Measurements from ENCODE around the gene LTF.
"Not testable (repeated sequence)": the region's sequence is repeated elsewhere in the genome, so short reads cannot be mapped to it uniquely, and the experiment has no call there.

The LTF gene

GRCh38 chr3:46395210-46395661 is 69.5 kb downstream of the LTF start:
- H3K4me3 ChIP-seq (replicated peaks in 1 of 2; ENCODE audit: low read depth in 2 of 2, low read length in 2 of 2): no peak overlapping the region
- peak; percentile 33 for TF ChIP-seq CTCF (IDR thresholded peaks at IDR 0.05; ENCODE audit: low read depth, low read length)
- DNase-seq (ENCODE audit: low read depth in 2 of 2): peak; percentile 23 to 76

DNA sequence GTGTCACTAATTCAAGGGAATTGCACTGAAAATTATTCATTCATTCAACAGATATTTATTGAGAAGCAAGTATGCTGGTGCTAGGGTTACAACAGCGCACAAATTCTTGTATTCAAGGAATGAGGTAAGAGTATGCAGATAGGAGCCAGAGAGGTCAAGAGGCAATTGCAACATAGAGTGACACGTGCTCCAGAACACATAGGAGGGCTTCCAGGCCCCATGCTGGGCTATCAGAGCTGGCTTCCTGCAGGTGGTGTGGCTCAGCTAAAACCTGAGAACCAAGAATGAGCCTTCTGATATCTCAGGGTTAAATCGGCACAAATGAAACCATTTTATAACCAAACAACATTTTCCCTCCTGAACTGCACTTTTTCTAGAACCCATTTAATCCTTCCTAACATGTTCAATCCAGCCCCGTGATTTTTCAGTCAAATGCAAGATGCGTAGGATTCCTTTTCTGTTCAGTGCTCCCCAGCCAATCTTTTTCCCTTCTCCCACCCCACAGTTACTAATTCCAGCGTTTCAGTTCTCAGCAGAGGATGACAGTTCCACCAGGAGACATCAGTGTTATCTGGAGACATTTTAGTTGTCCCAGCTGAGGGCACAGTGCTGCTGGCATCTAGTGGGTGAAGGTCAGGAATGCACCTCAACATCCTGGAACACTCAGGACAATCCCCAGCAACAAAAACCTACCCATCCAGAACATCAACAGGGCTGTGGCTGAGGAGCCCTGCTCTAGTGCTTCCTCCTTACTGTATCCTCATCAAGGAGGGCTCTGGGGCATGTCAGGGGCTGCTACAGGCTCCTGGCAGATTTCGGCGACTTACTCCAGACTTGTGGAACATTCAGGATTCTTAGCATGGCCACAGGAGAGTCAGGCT is 70.9 kb downstream of the LTF start:
- no peak overlapping the region for H3K4me3 ChIP-seq (replicated peaks in 1 of 2; ENCODE audit: low read depth in 2 of 2, low read length in 2 of 2)
- DNase-seq (ENCODE audit: low read depth in 2 of 2): peak; percentile 16 to 21
- no peak for TF ChIP-seq CTCF (IDR thresholded peaks at IDR 0.05; ENCODE audit: low read depth, low read length)

GRCh38 chr3:46393011-46393410 is 71.7 kb downstream of the LTF start:
- TF ChIP-seq CTCF (IDR thresholded peaks at IDR 0.05; ENCODE audit: low read depth, low read length): no peak
- H3K4me3 ChIP-seq (replicated peaks in 1 of 2; ENCODE audit: low read depth in 2 of 2, low read length in 2 of 2): no peak overlapping the region

GRCh38 chr3:46391526-46391925 is 73.2 kb downstream of the LTF start:
- not testable (repeated sequence) for DNase-seq (ENCODE audit: low read depth in 2 of 2); H3K4me3 ChIP-seq (replicated peaks in 1 of 2; ENCODE audit: low read depth in 2 of 2, low read length in 2 of 2)

More at GRCh38 chr3:46393011-46393410, 71.7 kb downstream of the LTF start:
- DNase-seq (ENCODE audit: low read depth in 2 of 2): no peak

DNA sequence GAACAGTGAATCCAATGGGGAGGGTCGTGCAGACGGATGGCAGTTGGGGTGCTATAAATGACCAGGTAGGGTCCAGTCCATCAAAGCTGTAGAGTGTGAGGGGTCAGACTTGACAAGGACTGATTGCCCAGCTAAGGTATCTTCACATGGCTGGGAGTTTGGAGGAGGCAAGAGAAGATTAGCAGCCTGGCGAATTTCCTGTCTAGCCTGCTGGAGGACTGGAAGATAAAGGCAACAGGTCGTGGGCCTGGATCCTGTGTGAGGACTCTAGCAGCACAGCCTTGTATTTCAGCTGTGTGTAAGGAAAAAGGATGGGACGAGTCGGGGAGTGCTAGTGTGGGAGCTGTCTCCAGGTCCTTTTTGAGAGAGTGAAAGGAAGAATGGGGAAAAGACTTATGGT is 75.4 kb downstream of the LTF start:
- DNase-seq (ENCODE audit: low read depth in 2 of 2): no peak
- H3K4me3 ChIP-seq (replicated peaks in 1 of 2; ENCODE audit: low read depth in 2 of 2, low read length in 2 of 2): no peak overlapping the region
- no peak for TF ChIP-seq CTCF (IDR thresholded peaks at IDR 0.05; ENCODE audit: low read depth, low read length)

GRCh38 chr3:46388847-46389246 is 75.9 kb downstream of the LTF start:
- DNase-seq (ENCODE audit: low read depth in 2 of 2); H3K4me3 ChIP-seq (replicated peaks in 1 of 2; ENCODE audit: low read depth in 2 of 2, low read length in 2 of 2): not testable (repeated sequence)

DNA sequence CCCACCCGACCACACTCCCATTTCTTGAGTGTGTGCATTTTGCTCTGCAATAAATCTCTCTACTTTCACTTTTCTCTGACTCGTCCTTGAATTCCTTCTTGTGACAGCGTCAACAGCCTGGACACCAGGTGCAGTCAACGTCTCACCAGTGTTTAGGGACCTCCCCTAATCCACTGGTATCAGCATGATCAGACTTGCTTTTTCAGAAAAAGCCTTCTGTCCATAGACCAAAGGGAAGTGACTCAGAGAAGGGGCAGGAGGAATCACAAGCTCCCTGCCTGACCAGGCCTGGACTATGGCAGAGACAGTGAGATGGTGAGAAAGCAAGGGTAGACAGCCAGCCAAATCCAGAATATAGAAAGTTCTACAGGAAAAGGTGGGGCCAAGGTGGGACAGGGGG is 78.5 kb downstream of the LTF start:
- no peak for TF ChIP-seq CTCF (IDR thresholded peaks at IDR 0.05; ENCODE audit: low read depth, low read length)
- H3K4me3 ChIP-seq (replicated peaks in 1 of 2; ENCODE audit: low read depth in 2 of 2, low read length in 2 of 2): no peak overlapping the region
- peak in 1 of 2 donors; percentile 72 for DNase-seq (ENCODE audit: low read depth in 2 of 2)
